ENCODE measurements around the gene FEM1B.

The FEM1B gene

DNA sequence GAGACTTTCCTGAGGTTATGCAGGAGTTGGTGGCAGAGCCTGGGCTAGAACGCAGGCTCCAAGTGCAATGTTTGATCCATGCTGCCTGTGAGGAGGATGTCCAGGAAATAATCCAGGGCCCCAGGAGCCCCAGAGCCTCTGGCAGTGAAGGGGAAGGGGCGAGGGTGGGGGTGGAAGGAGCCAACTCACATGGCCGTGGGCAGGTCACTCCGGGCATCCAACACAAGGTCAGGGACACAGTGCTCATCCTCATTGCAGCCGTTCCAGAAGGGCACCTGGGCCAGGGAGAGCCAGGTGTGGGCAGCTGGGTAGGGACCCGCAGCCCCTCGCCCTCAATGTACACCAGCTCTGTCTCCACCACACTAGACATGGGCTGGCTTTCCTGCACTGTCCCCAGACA is 43.7 kb downstream of the FEM1B start:
- no peak for DNase-seq (ENCODE audit: low read depth in 1 of 2, low spot score in 1 of 2)

DNA sequence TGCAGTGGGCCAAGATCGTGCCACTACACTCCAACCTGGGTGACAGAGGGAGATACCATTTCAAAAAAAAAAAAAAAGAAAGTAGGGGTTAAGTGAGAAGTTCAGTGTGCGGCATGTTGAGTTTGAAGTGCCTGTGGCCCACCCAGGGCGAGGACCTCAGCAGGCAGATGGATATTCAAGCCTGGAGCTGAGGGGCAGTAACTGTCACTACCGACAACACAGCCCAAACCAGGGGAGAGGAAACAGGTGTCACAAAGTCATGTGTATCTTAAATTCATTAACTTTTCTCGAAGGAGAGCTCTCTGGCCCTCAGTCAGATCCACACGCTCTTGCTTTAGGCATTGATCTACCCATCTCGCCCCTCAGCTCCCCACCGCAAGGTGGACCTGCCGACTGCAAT is 45.3 kb downstream of the FEM1B start:
- no peak for DNase-seq (ENCODE audit: low read depth in 1 of 2, low spot score in 1 of 2)

DNA sequence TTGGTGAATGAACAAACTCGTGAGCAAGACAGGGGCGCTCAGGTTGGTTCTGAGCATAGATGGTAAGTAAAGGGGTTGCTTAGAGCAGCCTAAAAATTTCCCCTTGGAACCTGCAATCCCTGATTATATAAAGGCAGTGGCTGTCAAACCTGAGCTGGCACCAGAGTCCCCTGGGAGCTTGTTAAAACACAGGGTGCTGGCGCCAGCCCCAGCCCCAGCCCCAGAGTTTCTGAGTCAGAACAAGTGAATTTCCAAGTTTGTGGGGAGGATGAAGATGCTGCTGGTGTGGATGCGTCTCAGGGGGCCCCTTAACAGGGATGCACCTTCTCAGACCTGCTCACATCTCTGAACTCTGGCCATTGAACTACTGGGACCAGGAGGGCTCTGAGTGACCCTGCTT is 48.2 kb downstream of the FEM1B start:
- no peak for DNase-seq (ENCODE audit: low read depth in 1 of 2, low spot score in 1 of 2)

DNA sequence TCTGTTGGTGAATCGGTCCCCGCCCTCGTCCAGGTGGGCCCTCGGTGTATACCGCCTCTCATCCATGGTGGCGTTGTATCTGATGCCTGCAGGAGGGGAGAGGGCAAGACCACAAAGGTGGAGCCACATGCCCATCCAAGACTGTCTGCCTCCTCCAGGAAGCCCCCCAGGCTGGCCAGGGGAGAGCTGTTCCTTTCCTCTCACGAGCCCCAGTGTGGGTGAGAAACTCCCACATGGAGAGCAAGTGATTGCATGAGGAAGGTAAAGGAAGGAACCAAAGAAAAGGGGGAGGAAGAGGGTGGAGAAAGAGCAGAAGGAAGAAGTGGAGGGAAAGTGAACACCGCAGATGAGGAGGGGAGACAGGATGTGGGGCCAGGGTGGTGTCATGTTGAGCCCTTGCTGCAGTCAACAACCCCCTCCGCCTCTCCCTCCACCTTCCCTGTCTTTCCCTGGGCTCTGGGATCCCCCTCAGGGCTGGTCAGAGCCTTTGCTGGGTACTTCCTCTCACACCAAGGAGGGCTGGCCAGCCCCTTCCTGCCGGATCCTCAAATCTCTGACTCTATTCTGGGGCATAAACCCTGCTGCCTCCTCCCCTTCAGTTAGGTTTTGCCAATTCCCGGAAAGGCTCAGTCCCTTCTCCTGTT is 49.3 kb downstream of the FEM1B start:
- no peak for DNase-seq (ENCODE audit: low read depth in 1 of 2, low spot score in 1 of 2)

DNA sequence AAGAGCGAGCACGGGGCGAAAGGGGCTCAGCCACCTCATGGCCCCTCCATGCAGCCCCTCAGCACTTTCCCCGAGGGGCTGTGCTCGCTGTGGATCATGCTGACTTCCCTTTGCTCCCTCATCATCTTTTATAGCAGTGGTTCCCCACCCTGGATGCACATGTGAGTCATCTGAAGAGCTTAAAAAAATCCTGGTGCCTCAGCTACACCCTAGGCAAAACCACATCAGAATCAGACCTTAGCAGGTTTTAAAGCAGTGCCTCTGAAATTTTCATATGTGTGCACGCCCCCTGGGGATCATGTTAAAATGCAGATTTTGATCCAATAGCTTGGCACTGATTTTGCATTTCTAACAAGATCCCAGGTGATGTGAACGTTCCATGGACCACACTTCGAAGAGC is 50.9 kb downstream of the FEM1B start:
- DNase-seq (ENCODE audit: low read depth in 1 of 2, low spot score in 1 of 2) = no peak

DNA sequence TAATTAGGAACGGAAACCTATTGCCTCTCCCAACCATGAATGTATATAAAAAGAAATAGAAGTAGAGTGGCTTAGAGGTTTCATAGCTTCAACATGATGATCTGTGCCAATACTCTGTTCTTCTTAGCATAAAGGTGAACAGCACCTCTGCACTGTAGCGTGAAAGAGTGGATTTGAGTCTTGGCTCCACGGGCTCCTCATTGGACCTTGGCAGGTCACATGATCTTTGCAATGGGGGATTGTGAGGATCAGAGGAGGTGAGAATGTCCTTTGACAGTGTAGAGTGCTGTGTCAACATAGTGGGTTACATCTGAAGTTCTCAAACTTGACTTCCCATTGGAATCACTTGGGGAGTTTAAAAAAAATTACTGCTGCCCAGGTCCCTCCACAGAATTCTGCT is 51.4 kb downstream of the FEM1B start:
- no peak for DNase-seq (ENCODE audit: low read depth in 1 of 2, low spot score in 1 of 2)

DNA sequence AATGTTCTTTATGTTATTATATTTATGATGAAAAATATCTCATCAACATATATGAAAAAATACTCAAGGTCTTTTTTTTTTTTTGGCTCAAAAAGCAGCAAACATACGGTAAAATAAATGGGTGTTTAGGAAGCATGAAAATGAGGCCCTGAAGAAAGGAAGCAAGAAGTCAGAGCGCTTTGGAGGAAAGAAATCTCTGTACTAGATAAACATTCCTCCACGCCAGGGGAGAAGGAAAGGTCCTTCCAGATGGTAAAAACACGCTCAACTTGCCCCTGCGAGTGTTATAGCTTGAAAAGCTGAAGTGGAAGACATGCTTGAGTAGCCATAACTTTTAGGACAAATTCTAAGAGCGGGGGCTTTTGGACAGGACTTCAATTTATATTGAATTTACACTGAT is 52.9 kb downstream of the FEM1B start:
- DNase-seq (ENCODE audit: low read depth in 1 of 2, low spot score in 1 of 2) = no peak

DNA sequence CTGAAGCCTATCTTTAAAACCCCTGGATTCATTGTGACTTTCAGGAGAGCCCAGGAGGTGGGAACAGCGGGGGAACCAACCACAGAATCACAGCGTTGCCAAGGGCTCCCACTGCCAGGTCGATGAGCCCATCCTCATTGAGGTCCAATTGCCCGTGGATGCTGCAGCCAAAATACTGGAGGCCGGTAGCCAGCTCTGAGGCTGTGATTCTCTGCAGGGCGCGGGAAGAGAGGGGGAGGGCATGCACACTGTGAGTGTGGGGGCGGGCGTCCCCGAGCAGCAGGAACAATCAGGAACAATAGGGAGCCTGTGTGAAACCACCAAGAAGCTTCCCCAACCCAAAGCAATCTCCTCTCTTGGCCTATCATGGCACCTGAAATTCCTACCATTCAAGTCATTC is 53.4 kb downstream of the FEM1B start:
- no peak for DNase-seq (ENCODE audit: low read depth in 1 of 2, low spot score in 1 of 2)

DNA sequence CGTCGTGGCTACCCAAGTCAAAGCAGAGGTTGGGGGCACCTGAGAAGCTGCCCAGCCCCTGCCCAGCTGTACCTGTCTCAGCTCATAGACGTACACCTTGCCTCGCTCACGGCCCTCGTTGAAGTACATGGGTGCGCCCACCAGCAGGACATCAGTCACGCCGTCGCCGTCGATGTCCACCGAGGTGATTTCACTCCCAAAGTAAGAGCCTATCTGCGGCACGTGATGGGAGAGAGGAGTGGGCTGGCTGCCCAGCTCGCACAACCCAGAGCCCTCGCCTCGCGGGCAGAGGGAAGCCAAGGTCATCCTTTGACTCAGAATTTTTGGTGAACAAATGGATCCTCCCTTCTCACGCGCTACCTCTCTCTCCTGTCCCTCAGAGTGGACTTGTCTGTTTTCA is 54.7 kb downstream of the FEM1B start:
- no peak for DNase-seq (ENCODE audit: low read depth in 1 of 2, low spot score in 1 of 2)

DNA sequence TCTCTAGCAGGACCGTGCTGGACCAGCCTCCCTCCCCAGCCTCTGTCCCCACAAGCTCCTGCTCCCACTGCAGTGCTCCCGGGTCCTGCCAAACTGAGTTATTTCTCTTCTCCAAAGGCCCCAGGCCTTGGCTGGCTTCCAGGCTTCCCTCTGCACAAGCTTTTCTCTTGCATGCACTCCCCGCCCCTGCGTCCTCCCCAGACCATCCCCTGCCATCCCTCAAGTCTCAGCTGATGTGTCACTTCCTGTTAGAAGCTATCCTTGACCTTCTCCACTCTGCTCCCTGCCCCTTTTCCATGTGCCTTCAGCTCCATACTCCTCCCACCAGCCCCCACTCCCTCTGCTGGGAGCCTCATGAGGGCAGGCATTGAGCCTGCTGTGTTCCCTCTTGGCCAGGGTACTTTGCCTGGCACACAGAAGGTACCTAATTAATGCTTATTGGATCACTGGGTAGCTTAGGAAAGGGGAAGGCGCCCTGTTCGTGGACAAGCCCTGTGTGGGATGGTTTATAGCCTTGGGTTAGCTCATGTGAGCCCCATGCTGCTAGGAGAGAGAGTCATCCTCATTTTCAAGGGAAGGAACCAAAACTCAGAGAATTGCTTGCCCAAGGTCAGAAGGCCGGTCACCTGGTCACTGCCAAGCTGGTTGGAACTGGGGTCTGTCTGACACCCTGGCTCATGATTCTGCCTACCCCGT is 56.4 kb downstream of the FEM1B start:
- DNase-seq (ENCODE audit: low read depth in 1 of 2, low spot score in 1 of 2) = no peak

DNA sequence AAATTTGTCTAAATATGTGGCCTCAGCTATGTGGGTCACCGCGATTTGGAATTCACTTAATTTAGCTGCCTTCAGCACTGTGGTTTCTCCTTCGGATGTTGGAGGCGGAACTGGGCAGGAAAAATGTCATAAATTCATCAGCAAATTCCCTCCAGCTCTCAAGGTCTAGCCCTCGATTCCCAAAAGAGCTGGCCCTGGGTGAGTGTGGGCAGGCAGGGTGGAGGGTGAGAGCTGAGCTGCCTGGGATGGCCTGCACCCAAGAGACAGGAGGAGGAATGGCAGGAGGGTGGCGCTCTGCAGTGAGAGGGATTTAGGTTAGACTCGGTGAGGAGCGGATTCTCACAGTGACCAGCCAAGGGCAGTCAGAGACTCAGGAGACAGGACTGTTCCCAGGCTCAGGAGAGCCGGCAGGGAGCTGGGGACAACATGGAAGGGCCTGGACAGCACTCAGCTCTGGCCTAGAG is 57.1 kb downstream of the FEM1B start:
- DNase-seq (ENCODE audit: low read depth in 1 of 2, low spot score in 1 of 2) = no peak

DNA sequence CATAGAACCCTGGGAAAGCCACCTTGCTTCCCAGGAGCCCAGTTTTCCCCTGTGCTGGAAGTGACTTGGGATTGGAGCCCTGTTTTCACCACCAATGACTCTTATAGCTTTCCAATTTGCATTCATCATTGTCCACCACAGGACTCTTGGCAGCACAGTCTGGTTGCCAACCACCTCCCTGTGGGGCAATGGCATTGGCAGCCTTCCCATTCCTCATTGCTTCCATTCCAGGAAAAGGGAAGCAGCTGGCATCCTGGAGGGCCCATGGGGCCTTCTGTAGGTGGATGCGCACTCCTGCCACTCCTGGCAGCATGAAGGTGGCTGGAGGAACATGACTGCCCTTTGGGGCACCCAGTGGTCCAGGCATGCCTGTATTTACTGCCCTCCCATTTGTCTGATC is 57.7 kb downstream of the FEM1B start:
- no peak for DNase-seq (ENCODE audit: low read depth in 1 of 2, low spot score in 1 of 2)

DNA sequence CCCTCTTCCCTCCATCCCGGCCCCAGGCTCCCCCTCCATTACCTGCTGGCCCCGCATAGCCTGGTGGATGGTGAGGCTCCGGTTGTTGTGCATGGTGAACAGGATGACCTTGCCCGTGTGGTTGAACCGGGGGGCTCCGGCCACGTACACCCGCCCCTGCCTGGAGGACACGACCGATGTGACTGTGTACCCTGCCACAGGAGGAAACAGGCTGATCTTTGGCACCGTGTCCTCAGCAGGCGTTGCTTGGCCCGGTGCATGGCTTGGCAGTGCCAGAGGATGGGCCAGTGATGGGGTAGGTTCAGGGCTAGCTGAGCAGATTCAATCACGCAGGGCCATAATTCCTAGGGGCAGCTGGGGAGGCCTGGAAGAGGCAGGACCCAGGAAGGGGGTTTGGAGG is 58.1 kb downstream of the FEM1B start:
- DNase-seq (ENCODE audit: low read depth in 1 of 2, low spot score in 1 of 2) = no peak

DNA sequence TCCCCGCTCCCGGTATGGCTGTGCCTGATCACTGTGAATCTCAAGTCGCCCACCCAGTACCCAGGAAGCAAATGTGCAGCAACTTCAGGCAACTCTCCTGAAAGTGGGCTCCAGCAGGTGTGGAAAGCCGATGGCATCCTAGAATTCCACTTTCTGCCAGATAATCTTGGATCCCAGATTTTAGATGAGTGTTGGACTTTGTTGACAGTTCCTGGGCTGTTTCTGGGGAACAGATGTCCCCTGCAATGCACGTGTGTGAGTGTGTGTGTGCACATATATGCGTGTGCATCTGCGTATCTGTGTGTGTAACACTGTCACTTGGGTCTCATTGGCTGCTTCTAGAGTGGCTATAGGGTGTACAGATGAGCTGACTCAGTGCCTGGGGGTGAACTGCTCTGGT is 59.0 kb downstream of the FEM1B start:
- no peak for DNase-seq (ENCODE audit: low read depth in 1 of 2, low spot score in 1 of 2)

DNA sequence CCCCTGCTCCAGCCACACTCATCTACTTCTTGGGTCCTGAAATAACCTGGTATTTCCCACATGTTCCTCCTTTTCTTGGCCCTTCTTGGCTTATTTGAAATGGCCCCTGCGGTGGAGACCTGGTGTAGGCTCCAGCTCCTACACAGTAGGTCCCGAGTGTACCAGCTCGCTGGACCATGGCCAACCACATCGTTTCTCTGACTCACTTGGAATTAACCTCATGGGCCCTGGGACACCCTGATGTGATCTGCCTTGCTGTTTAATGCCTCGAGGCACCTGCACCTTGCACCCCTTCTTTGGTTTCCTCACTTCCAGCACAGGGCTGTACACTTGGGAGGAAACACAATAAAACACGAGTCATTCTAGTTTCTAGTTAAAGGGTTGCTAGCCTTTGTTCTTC is 60.3 kb downstream of the FEM1B start:
- no peak for DNase-seq (ENCODE audit: low read depth in 1 of 2, low spot score in 1 of 2)

DNA sequence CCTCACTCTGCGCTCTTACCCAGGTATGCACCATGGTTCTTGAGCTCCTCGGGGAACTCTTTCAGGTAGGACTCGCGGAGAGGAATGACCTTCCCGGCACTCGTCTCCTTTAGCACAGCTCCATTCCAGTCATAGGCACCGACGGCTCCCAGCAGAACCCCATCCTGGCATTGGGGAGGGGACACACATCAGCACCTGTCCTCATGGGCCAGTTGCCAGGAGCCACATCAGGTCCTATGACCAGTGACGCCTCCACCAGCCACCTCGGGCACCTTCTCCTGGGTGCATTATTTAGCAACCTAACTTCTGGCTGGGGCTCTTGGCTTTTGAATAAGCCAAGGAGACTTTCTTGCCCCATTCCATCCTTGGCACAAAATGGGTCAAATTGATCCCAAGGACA is 61.9 kb downstream of the FEM1B start:
- DNase-seq (ENCODE audit: low read depth in 1 of 2, low spot score in 1 of 2) = no peak

DNA sequence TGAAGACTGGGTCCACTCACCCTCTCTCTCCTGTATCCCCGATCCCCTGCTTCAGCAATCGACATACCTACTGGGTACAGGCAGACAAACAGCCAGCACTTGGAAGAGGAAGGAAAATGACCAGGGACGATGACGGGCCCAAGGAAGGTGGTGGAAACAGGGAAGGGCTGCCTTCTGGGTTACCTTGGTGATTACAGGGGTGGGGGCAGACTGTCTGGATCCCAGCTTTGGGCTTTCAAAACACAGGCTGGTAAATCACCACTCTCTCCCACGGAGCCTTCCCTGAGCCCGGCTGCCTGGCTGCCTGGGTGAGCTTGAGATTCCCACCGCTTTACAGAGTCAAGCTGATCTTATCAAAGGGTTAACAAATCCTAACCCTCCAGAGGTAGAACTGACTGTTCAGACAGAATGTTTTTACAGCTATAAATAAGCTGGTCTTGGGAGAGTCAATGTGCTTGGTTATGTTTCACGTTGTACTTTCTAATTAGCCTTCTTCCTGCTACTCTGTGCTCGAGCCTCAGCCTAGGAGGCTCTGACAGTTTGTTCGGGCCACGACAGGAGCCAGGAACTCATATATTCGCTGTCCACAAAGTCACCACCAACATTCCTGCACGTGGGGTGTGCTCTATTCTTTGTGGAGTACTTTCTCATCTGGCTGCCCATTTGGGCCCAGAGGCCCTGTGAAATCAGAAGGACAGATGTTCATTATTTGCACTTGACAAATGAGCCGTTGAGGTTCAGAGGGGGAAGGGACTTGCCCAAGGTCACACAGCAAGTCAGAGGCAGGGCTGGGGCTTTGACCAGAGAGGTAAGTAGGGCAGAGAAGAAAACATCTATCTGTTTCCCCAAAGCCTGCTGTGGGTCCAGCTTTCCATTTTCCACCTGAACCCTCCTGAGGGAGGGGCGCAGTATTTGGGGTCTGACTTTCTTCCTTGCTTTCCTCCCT is 63.5 kb downstream of the FEM1B start:
- no peak for DNase-seq (ENCODE audit: low read depth in 1 of 2, low spot score in 1 of 2)

DNA sequence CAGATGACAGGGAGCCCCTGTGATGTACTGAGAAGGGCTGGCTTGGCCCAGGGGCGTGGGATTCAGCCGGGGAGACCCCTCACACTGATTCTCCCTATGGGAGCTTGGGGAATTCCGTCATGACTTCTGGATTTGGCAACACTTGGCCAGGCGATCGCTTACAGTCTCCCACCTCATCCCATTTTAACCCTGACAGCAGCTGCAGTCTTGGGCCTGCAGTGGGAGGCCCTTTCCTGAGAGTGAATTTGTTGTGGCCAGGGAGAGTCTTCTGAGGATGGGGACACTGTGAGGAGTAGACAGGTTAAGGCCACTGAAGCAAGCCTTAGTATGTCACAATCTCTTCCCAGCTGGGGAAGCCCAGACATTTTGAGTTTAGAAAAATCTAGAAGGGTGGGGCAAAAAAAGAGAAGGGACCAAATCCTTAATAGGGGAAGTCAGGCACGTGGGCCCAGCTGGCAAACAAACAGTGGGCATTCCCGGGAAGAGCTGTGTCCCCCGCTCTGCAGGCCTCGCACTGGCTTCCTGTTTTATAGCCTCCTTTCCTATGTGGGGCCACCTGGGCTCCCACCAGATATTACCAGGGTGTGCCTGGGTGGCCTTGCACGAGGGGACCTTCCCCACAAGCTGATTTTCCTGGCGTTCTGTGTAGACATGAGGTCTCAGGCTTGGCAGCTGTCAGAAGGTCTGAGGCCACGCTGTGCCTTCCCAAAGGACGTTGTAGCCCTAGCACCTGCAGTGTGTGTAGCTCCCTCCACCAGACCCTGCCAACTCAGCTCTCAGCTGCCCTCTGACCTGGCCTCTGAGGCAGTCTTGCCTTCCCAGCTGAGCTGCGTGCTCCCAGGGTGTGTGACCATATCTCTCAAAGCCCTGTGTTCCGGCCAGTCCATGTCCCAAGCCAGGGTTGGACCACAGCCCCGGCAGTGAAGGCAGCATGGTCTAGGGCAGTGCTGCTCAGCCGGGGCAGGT is 64.5 kb downstream of the FEM1B start:
- DNase-seq (ENCODE audit: low read depth in 1 of 2, low spot score in 1 of 2) = no peak

DNA sequence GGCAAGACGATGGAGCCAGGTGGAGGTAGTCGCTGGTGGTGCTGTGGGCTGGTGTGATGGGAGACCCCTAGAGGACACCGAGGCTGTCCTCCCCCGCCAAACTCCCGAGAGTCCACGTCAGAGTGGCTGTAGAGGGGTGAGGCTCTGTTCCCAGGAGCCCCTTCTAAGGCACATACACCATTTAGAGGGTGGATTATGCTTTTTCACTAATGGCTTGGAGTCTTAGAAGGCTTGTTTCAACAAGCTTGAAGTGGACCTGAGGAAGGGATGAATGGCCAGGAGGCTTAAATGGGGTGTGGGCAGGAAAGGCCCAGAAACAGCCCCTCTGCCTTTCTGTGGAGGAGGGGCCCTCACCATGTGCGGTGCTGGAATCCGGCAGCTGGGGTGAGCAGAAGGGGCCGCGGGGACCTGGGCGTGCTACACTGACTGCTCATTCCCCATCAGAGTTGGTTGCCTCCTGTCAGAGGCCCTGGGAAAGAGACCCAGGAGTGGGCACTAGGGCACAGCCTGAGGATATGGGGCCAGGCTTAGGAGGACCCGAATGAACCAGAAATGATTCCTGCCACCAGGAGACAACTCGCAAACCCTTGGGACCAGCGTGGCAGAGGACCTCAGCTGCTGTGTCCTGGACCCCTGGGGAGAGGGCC is 66.2 kb downstream of the FEM1B start:
- no peak for DNase-seq (ENCODE audit: low read depth in 1 of 2, low spot score in 1 of 2)

DNA sequence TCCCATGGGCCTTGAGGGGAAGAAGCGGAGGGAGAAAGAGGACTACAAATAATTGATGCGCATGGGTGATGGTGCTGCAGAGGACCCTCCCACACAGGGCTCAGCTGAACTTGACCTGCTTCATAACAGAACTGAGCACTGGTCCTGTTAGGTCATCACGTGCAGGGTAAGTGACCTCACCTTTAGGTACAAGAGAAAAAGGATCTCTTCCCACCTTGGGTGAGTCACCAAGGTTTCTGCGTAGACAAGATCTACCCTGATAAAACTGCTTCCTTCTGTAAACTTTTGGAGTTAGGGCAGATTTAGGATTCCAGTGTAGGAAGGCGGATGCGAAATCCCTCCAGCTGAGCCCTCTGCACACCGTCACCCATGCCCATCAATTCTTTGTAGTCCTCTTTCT is 67.1 kb downstream of the FEM1B start:
- DNase-seq (ENCODE audit: low read depth in 1 of 2, low spot score in 1 of 2) = no peak

Data from activated CD4-positive, alpha-beta T cell treated with anti-CD3 and anti-CD28 coated beads, Interleukin-2, amount 50 U/mL, for 24 hours (primary cell).